PC-3 (cell line): Measurements from ENCODE around the gene KCNH1. TPM values are rescaled to one million over a fixed set of nuclear protein-coding genes. Genes with fewer than 3 reads are reported as not detected.

Experiments
- ATAC-seq: fragments of 200-7000 bp; cut with Tn5 transposase; 2 replicates; pipeline ENCODE4 v1.9.1; 2020; ENCODE audit warnings: mild to moderate bottlenecking, moderate library complexity
- BruUV-seq: library from RNA; stranded (reverse); fragments of 400-500 nt; replicated peaks from 2 replicates; lab custom pipeline; 2021; lab: Mats Ljungman, UMichigan
- CTCF ChIA-PET: fragments of 300-600 bp; sonication (Branson Sonifier 250); formaldehyde crosslinking; loops from one replicate; lab custom pipeline; 2022; ENCODE audit warnings: antibody characterized with exemption; lab: Charles Lee
- POLR2A ChIA-PET: fragments of 300-600 bp; sonication (Branson Sonifier 250); formaldehyde crosslinking; loops from one replicate; lab custom pipeline; 2022; ENCODE audit warnings: antibody characterized with exemption; ENCODE audit not compliant: unreplicated experiment; lab: Charles Lee
- DNase-seq: peaks from one replicate; pipeline ENCODE4 v3.0.0-alpha.2; 2015
- H2AFZ ChIP-seq: fragments of 300-600 bp; sonication (generic); 2 replicates; pipeline ENCODE4 v1.6.0; 2016; ENCODE audit warnings: antibody characterized with exemption, low read length
- H3F3A ChIP-seq: fragments of 300-600 bp; sonication (generic); one replicate; pipeline ENCODE4 v1.6.0; 2017; ENCODE audit warnings: antibody characterized with exemption, low read length, control low read depth, mild to moderate bottlenecking; ENCODE audit not compliant: unreplicated experiment
- H3K27ac ChIP-seq: fragments of 300-600 bp; sonication (generic); 2 replicates; pipeline ENCODE4 v1.5.1; 2016; ENCODE audit warnings: mild to moderate bottlenecking, low read length
- H3K27me3 ChIP-seq: fragments of 300-600 bp; sonication (generic); 2 replicates; pipeline ENCODE4 v1.6.1; 2016; ENCODE audit warnings: low read length, mixed read lengths
- H3K36me3 ChIP-seq: fragments of 300-600 bp; sonication (generic); 2 replicates; pipeline ENCODE4 v1.6.1; 2016; ENCODE audit warnings: low read depth, mixed run types, low read length, mixed read lengths
- H3K4me1 ChIP-seq: fragments of 300-600 bp; sonication (generic); 2 replicates; pipeline ENCODE4 v1.5.1; 2016; ENCODE audit warnings: low read length; ENCODE audit not compliant: insufficient read depth
- H3K4me2 ChIP-seq: fragments of 300-600 bp; sonication (generic); 2 replicates; pipeline ENCODE4 v1.6.0; 2016; ENCODE audit warnings: low read length
- H3K4me3 ChIP-seq: fragments of 300-600 bp; sonication (generic); 2 replicates; pipeline ENCODE4 v1.5.1; 2016; ENCODE audit warnings: mild to moderate bottlenecking, low read length, mixed read lengths
- H3K79me2 ChIP-seq: fragments of 300-600 bp; sonication (generic); 2 replicates; pipeline ENCODE4 v1.6.1; 2017; ENCODE audit warnings: low read length, mixed read lengths
- H3K9ac ChIP-seq: fragments of 300-600 bp; sonication (generic); 2 replicates; pipeline ENCODE4 v1.6.0; 2016; ENCODE audit warnings: mild to moderate bottlenecking, low read length
- H3K9me2 ChIP-seq: fragments of 300-600 bp; sonication (generic); replicated peaks from 2 replicates; pipeline ENCODE4 v1.6.1; 2016; ENCODE audit warnings: mixed run types, low read length, mixed read lengths
- H3K9me3 ChIP-seq: fragments of 300-600 bp; sonication (generic); 2 replicates; pipeline ENCODE4 v1.6.1; 2016; ENCODE audit warnings: low read length, mixed read lengths
- H4K20me1 ChIP-seq: fragments of 300-600 bp; sonication (generic); 2 replicates; pipeline ENCODE4 v1.6.1; 2016; ENCODE audit warnings: low read length, mixed read lengths
- EZH2 ChIP-seq: fragments of 300-600 bp; sonication (generic); IDR thresholded peaks from one replicate; pipeline ENCODE4 v1.6.1; 2017; ENCODE audit warnings: antibody characterized with exemption, mild to moderate bottlenecking, low read length; ENCODE audit not compliant: unreplicated experiment
- EZH2phosphoT487 ChIP-seq: fragments of 300-600 bp; sonication (generic); IDR thresholded peaks from 2 replicates; pipeline ENCODE4 v1.6.1; 2018; ENCODE audit warnings: mild to moderate bottlenecking, antibody characterized with exemption, low read length, borderline replicate concordance
- intact Hi-C: fragments of 100-400 bp; cut with micrococcal nuclease; formaldehyde crosslinking; loops from 2 replicates; pipeline ENCODE4 v1.9.0; 2023
- total RNA-seq: library from RNA; depleted of rRNA; stranded (reverse); fragments of >200 nt; gene quantifications from 2 replicates; pipeline ENCODE4 v1.2.3, GENCODE V29; 2014
- TF ChIP-seq, protein P1 (sequence below): fragments of 300-600 bp; sonication (generic); conservative IDR thresholded peaks from 2 replicates; pipeline ENCODE4 v1.5.1; 2017; ENCODE audit warnings: antibody characterized with exemption, low read depth, mild to moderate bottlenecking, low read length

KCNH1 gene
- total RNA-seq, 1 experiment from 2014 or later: not detected

DNA sequence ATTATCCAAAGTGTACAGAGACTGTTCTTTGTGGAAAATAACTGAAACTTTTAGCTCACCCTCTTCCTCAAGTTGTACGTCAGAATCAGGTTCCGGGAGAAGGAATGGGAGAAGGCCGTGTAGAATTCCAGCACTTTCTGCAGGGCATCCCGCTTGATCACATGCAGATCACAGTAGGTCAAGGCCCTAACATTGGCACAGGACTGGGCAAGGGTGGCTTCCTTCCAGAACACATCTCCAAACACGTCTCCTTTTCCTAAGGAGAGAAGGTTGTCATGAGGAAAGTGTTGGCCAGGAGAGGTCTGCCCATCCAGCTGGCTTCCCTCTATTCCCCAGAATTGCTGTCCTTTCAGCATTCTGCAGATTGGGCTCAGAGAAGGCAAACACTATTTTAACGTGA is 358.7 kb downstream of the KCNH1 start:
- no peak overlapping the region for H3K27ac ChIP-seq
- ChIA-PET CTCF (no interaction called here), POLR2A (no interaction called here)
- no peak overlapping the region for H2AFZ ChIP-seq
- no peak overlapping the region for H3K4me2 ChIP-seq
- DNase-seq (no peak), ATAC-seq (no peak)
- H3K27me3 ChIP-seq: peaks cover 35% of the 10 kb centered on the region
- no TSS peak for BruUV-seq
- H3K9me2 ChIP-seq: 0 out of 2 replicates have a peak, but pooled peaks cover 3% of the 10 kb centered on the region
- H3F3A ChIP-seq: no peaks in the 10 kb centered on the region
- no peak overlapping the region for H3K9ac ChIP-seq
- H3K36me3 ChIP-seq: no peaks in the 10 kb centered on the region
- no peaks in the 10 kb centered on the region for H4K20me1 ChIP-seq
- H3K79me2 ChIP-seq: no peaks in the 10 kb centered on the region
- no peaks in the 10 kb centered on the region for H3K9me3 ChIP-seq
- TF ChIP-seq EZH2phosphoT487 (no peak), EZH2 (no peak)
- TF ChIP-seq, protein P1, sequence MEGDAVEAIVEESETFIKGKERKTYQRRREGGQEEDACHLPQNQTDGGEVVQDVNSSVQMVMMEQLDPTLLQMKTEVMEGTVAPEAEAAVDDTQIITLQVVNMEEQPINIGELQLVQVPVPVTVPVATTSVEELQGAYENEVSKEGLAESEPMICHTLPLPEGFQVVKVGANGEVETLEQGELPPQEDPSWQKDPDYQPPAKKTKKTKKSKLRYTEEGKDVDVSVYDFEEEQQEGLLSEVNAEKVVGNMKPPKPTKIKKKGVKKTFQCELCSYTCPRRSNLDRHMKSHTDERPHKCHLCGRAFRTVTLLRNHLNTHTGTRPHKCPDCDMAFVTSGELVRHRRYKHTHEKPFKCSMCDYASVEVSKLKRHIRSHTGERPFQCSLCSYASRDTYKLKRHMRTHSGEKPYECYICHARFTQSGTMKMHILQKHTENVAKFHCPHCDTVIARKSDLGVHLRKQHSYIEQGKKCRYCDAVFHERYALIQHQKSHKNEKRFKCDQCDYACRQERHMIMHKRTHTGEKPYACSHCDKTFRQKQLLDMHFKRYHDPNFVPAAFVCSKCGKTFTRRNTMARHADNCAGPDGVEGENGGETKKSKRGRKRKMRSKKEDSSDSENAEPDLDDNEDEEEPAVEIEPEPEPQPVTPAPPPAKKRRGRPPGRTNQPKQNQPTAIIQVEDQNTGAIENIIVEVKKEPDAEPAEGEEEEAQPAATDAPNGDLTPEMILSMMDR: no peak
- intact Hi-C loops: no loop called here
- H3K4me3 ChIP-seq: no peak overlapping the region
- H3K4me1 ChIP-seq: no peaks in the 10 kb centered on the region

DNA sequence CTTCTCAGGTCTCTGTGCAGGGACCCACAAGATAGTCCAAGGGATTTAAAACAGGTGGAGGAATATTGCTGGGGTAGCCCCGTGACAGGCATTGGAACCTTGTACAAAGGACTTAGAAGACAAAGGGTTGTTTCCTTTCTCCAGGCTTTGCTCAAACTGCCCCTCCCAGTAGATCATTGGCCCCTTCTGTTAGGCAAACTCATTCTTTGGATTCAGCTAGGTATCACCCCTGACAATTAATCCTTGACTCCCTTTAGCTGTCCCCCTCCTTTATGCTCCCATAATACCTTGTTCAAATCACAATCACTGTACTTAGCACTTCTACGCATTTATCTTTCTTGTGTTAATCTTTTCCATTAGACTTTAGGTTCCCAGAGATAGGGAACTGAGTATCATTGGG is 360.5 kb downstream of the KCNH1 start:
- no peaks in the 10 kb centered on the region for H4K20me1 ChIP-seq
- no peaks in the 10 kb centered on the region for H3K9me3 ChIP-seq
- H3K4me2 ChIP-seq: no peak overlapping the region
- no peaks in the 10 kb centered on the region for H3K36me3 ChIP-seq
- CTCF ChIA-PET: no interaction called here
- POLR2A ChIA-PET: no interaction called here
- 0 out of 2 replicates have a peak, but pooled peaks cover 3% of the 10 kb centered on the region for H3K9me2 ChIP-seq
- H3F3A ChIP-seq: no peaks in the 10 kb centered on the region
- no TSS peak for BruUV-seq
- H2AFZ ChIP-seq: no peak overlapping the region
- no peak overlapping the region for H3K9ac ChIP-seq
- H3K4me3 ChIP-seq: no peak overlapping the region
- DNase-seq: no peak
- intact Hi-C loops: no loop called here
- TF ChIP-seq EZH2phosphoT487: no peak
- no peak for TF ChIP-seq EZH2
- TF ChIP-seq, protein P1: no peak
- H3K27ac ChIP-seq: no peak overlapping the region
- ATAC-seq: no peak
- peaks cover 36% of the 10 kb centered on the region for H3K27me3 ChIP-seq
- H3K79me2 ChIP-seq: no peaks in the 10 kb centered on the region
- H3K4me1 ChIP-seq: no peaks in the 10 kb centered on the region

DNA sequence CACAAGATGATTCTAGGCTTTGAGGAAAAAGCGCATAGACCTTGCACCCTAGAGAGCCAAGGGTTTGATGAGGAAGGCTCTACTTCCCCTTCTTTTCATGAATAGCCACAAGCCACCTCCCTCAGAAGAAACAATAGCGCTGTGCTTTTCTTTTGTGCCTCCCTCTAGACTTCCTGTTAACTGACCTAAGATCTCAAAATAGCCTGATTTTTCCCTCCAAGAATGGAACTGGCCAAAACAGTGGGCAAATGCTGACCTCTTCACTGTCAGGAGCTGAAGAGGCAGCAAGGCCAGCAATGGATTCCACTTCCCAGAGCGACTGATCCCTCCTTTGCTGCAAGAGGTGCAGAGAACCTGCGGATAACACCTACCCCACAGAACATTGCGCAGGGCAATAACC is 362.8 kb downstream of the KCNH1 start:
- H2AFZ ChIP-seq: no peak overlapping the region
- H3K36me3 ChIP-seq: no peaks in the 10 kb centered on the region
- H3K9me2 ChIP-seq: no peaks in the 10 kb centered on the region
- CTCF ChIA-PET: no interaction called here
- TF ChIP-seq EZH2phosphoT487 (no peak), EZH2 (no peak)
- TF ChIP-seq, protein P1: no peak
- DNase-seq (no peak), ATAC-seq (no peak)
- intact Hi-C loops: no loop called here
- H3K4me2 ChIP-seq: no peak overlapping the region
- no peaks in the 10 kb centered on the region for H4K20me1 ChIP-seq
- H3K4me3 ChIP-seq: no peak overlapping the region
- no peaks in the 10 kb centered on the region for H3K9me3 ChIP-seq
- H3F3A ChIP-seq: no peaks in the 10 kb centered on the region
- no TSS peak for BruUV-seq
- no peak overlapping the region for H3K27ac ChIP-seq
- no peaks in the 10 kb centered on the region for H3K4me1 ChIP-seq
- H3K27me3 ChIP-seq: peaks cover 40% of the 10 kb centered on the region
- no peak overlapping the region for H3K9ac ChIP-seq
- POLR2A ChIA-PET: no interaction called here
- no peaks in the 10 kb centered on the region for H3K79me2 ChIP-seq
